Gastroesophageal sphincter (tissue), 3 donors: ENCODE data around the gene MTA1.

Experiments used
- CTCF ChIP-seq, 4 experiments: fragments of 200-600 bp in 2 of 4; fragments of 450-650 bp in 2 of 4; sonication (generic) in 1 of 4; IDR thresholded peaks; one replicate each; pipeline ENCODE4 v1.5.1; 2017 to 2019; ENCODE audit warnings: antibody characterized with exemption in 4 of 4, mild to moderate bottlenecking in 2 of 4, moderate library complexity in 2 of 4
- POLR2A ChIP-seq, 2 donors: fragments of 450-650 bp; IDR thresholded peaks; one replicate each; pipeline ENCODE4 v1.6.1; 2017; ENCODE audit warnings: antibody characterized with exemption in 2 of 2, mild to moderate bottlenecking in 2 of 2, moderate library complexity in 1 of 2
- POLR2AphosphoS5 ChIP-seq: sonication (generic); formaldehyde crosslinking; IDR thresholded peaks from one replicate; pipeline ENCODE4 v1.6.1; 2017; ENCODE audit warnings: antibody characterized with exemption

- TF ChIP-seq POLR2A (IDR thresholded peaks at IDR 0.05) (no peak), CTCF (IDR thresholded peaks at IDR 0.05) (no peak), POLR2AphosphoS5 (no peak)
Observed at GRCh38 chr14:105492031-105492970, 72.7 kb downstream of the MTA1 start.
